ENCODE data around the gene SNX21.
A peak's percentile ranks its signal among the peaks of the same experiment; 100 is the strongest.

Gene SNX21

DNA sequence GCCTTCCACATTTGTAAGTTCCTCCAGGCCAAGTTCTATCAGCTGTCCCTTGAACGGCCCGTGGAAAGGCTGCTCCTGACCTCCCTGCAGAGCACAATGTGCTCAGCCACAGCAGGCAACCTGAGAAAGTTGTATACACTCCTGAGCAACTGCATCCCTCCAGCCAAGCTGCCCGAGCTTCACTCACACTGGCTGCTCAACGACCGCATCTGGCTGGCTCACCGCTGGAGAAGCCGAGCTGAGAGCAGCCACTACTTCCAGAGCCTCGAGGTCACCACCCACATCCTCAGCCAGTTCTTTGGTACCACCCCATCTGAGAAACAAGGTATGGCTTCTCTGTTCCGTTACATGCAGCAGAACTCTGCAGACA is 49.5 kb downstream of the SNX21 start:
- no peak for DNase-seq

DNA sequence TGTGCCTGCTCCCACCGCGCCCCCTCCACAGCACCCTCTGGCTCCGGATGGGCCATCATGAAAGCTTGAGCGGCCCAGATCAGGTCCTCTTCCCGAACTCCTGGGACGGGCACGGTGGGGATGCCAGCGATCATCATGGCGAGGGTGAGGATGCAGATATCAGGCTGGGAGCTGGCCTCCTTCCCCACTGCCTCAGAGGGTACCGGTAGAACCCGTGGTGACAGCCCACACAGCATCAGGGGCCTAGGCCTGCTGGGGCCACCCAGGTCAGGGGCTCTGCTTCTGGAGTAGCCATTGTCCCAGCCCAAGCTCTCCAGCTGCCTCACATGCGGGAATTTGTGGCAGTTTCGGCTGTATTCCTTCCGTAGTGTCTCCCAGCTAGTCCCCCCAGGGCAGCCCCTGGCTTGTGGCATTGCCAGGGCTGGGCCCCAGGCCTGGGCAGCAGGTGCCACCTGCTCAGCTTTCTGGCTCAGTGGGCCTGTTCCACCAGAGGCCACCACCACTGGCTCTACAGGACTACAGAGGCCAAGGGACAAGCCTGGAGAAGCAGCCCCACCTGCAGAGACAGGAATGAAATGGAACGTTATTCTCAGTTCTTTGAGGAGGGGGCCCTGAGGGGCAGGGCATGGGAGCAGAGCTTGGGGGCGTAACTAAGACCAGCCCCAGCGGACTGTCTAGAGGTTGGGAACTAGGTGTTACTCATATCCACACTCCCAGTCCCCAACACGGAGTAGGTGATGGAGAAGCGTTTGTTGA is 53.2 kb downstream of the SNX21 start:
- DNase-seq, result no peak

DNA sequence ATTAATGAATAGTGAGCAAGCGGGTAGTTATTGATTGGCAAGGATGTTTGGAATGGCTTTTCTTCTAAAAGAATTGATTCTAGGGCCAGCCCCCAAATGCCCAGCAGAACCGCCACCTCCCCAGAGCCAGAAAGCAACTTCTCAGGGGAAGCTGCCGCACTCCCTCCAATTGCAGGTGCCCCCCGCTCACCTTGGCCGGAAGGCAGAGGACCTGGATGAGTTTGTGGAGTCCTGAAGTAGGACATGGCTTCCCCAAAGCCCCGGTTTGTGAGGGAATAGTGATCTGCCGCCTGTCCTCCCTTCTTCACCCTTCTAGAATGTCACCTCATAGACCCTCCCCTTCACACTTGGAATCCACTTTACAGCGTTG is 53.7 kb downstream of the SNX21 start, which contains the start of gene SPATA25:
Gene SPATA25 (minus strand): TSS at position 277 of the 370 bp plus-strand sequence. CDS start 32 bp downstream, at position 245.
- no peak for DNase-seq

DNA sequence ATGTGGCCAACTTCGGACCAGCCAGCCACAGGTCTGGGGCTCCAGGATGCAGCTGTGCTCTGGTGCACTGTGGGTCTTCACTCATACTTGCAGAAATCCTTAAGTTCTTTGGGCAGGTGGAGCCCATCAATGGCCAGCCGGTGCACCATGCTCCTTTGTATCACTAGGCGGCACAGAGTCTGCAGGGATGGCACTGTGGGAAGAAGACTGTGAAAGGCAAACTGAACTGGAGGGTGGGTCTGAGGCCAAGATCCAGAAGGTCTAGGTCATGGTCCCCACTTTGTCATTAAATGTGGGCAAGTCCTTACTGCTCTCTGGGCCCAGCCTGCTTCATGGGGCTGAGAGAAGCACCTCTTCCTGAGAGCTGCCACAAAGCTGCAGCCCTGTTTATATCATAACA is 55.1 kb downstream of the SNX21 start:
- no peak for DNase-seq

DNA sequence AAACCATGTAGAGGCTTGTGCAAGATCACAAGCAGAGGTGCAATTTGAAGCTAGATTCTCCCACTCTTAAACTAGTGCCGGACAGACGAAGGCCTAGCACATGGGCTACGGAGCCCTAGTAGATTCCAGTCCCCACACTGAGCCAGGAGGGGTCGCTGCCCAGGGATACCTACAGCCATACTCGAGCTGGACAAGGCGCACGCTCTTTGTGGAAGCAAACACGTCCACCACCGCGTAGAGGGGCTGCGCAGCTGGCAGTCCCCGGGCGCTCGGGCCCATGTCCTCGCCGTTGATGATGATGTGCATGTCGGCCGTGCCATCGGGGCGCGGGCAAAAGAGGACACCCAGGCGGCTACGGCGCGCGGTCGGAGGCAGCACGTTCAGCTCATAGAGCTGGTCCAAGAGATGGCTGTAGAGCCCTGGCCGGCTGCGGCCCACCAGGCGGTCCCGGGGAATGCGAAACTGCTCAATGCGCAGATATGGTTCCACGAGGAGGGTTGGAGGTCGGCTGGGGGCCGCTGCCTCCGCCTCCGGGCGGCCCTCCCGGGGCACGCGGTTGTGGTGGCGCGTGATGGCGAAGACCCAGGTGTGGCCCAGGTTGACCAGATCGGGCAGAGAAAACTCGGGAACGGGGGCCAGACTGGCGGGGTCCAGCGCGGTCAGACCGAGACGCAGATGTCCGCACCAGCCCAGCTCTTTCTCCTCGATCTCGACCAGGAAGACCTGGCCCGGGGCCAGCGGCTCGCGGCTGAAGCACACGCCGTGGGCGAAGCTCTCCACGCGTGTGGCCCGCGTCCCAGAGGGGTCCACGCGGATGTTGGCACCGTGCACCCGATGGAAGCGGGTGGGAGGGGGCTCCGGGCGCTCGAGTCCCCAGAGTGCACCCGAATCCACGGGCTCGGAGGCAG is 56.7 kb downstream of the SNX21 start:
- peak; percentile 87 for DNase-seq

DNA sequence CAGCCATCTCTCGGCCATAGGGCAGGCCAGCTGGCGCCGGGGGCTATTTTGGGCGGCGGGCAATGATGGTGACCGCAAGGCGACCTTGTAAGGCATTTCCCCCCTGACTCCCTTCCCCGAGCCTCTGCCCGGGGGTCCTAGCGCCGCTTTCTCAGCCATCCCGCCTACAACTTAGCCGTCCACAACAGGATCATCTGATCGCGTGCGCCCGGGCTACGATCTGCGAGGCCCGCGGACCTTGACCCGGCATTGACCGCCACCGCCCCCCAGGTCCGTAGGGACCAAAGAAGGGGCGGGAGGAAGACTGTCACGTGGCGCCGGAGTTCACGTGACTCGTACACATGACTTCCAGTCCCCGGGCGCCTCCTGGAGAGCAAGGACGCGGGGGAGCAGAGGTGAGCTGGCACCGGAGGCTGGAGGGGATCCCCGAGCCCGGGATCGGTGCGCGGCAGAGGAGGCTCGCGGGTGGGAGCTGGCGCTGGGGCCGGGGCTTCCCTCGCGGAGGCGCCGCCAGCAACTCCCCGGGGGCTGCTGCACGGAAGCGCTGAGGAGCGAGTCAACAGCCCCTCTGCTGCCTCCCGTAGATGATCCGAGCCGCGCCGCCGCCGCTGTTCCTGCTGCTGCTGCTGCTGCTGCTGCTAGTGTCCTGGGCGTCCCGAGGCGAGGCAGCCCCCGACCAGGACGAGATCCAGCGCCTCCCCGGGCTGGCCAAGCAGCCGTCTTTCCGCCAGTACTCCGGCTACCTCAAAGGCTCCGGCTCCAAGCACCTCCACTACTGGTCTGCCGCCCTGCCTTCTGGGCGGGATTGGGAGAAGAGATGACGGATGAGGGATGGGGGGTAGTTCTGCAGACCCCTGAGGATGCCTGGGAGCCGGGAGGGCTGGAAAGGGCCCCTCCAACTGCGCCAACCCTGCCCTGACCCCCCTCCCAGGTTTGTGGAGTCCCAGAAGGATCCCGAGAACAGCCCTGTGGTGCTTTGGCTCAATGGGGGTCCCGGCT is 57.7 kb downstream of the SNX21 start, which contains the start of the genes CTSA and NEURL2:
Gene CTSA (plus strand): TSS at position 351 of the 999 bp plus-strand sequence. CDS start 234 bp downstream, at position 585.
Gene NEURL2 (minus strand): TSS at position 224 of the 999 bp plus-strand sequence. CDS start 217 bp downstream, at position 7.
- DNase-seq, result peak; percentile 96

DNA sequence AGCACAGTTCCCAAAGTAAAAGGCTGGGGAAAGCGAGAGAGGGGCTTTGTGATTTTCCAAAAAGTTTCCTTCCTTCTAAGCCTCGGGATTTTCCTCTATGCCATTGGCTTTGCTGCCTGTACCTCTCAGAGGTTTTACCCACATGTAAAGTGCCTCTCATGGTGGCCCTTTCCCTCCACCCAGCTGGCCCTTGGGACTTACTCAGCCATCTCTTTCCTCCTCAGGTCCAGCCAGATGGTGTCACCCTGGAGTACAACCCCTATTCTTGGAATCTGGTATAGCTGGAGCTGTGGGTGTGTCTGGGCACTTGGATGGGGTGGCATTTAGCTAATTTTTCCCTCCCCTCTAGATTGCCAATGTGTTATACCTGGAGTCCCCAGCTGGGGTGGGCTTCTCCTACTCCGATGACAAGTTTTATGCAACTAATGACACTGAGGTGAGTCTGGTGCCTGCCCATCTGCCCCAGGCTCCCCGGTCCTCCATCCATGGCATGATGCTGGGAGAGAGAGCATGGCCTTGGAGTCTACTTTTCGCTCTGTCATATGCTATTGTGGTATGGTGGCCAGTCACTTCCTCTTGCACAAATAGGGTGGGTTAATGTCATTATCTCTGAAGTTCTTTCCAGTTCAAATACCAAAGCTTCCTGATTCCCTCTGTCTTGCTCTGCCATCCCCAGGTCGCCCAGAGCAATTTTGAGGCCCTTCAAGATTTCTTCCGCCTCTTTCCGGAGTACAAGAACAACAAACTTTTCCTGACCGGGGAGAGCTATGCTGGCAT is 58.6 kb downstream of the SNX21 start:
- no peak for DNase-seq
